ENCODE measurements around the gene DLST. TPM values are rescaled to one million over a fixed set of nuclear protein-coding genes. Genes with fewer than 3 reads are reported as not detected.

Gene DLST
- total RNA-seq, 1 donor from 2014 or later, result 66.0 TPM

DNA sequence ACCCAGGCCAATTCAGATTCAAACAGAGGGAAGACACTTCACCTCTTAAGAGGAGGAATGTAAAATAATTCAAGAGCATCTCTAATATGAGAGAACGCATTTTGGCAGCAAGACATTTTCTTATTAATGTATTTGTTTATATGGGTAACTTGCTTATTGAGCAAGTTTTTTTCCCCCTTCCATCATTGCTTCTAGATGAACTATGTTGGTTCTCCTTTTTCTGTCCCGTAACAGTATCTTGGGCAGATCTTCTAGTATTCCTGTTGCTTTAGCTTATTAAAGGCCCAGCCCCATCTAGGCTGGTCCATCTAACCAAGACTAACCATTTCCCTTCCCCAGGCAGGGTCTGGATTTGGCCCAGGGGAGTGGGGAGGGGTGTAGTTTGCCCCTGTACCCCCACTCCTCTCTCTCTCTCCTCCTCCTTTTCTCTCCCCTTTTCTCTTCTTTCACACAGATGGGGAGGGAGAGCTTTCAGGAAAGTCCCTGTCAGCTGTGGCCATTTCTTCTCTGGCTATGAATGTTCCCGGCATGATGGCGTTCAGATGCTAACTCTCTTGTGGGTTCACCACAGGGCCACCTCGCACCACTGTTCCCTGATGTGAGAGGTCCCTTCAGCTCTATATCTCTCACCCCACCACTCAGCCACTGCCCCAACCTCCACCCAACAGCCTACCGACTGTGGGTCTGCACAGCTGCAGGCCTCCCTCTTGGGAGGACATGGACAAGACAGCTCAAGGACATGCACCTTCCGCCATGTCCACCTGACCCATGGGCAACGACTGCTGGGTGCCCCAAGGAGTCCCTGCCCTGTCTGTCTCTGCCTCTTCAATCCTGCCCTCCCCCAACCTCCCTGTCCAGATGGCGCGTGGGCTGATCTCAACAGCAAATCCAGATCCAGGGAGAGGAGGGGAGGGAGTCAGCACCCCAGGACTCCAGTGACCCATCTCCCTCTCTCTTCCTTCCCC is 57.1 kb downstream of the DLST start:
- DNase-seq (ENCODE audit: low read depth, low spot score), result no peak

GRCh38 chr14:74940956-74941565 is 59.3 kb downstream of the DLST start:
- no peak for DNase-seq (ENCODE audit: low read depth, low spot score)

DNA sequence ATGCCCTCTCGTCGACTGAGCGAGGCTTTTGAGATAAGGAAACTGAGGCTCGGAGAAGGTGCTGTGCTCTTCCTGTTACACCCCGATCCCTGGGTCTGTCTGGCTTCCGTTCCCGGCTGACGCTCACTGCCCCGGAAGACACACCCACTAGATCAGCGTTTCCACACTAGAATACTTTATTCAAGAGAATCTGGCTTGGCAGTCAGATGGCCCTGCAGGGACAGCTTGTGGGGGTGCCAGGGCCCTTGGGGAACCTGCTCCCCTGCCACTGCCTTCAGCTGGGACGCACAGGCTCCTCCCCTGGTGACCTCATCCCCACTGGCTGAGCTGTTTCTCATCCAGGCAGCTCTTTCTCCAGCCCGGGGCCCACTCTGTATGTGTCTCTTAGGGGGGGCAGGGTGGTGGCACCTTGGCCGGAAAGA is 60.0 kb downstream of the DLST start:
- DNase-seq (ENCODE audit: low read depth, low spot score), result no peak

- no peak for DNase-seq (ENCODE audit: low read depth, low spot score)
Measured at GRCh38 chr14:74942181-74942580, 60.5 kb downstream of the DLST start.

DNA sequence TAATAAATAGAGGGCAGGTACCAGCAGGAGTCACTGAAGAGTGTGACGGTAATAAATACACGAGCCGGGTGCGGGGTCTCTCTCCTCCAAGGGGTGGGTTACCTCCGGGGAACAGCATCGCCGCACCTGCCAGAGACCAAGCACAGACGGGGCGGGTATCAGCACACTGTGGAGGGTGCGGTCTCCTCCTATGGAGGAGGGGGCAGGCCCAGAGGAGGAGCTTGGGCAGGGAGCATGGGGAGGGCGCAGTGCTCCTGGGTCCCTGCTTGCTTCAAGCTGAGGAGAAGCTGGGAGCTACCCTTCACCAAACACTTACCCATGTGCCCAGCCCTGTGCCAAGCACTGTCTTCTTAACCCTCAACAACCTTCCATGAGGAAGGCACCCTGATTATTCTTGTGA is 60.9 kb downstream of the DLST start:
- DNase-seq (ENCODE audit: low read depth, low spot score), result no peak

- DNase-seq (ENCODE audit: low read depth, low spot score), result no peak
Measured at GRCh38 chr14:74945261-74945851, 63.6 kb downstream of the DLST start.

DNA sequence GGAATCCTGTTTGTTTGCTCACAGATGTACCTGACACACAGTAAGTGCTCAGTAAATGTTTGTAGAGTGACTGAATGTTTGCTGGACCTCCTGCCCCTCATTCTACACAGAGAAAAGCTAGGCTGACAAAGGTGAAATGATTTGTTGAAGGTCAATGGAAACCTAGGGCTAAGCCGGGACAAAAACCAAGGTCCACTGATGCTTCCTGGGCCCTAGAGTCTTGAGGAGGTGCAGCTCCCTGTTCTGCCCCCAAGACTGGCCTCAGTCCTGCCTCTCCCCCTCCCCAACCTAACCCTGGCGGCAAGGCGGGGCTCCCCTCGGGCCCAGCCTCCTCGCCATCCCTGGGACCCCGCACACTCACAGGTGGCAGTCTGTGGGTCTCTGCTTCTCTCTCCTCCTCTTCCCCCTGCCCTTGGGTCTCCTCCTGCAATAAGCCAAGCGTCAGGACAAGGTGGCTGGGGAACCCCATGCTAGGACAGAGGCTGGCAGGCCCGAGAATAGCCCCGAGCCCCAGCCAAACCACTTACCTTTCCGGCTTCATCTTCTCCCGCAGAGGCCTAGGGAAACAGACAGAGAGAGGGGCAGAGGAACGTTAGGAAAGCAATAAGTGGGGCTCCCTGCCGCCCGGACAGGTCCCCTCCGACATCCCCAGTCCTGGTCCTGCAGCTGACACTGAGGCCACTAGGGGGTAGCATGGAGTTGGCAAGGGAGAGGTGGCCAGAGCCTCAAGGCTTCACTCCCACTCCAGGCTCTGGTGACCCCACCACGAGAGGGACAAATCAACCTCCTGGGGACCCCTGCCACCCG is 64.3 kb downstream of the DLST start:
- DNase-seq (ENCODE audit: low read depth, low spot score), result no peak

- DNase-seq (ENCODE audit: low read depth, low spot score), result no peak
Measured at GRCh38 chr14:74946659-74947281, 65.1 kb downstream of the DLST start.

GRCh38 chr14:74947353-74948227 is 65.9 kb downstream of the DLST start:
- no peak for DNase-seq (ENCODE audit: low read depth, low spot score)

- no peak for DNase-seq (ENCODE audit: low read depth, low spot score)
Measured at GRCh38 chr14:74948228-74949175, 66.8 kb downstream of the DLST start.

GRCh38 chr14:74949191-74949601 is 67.5 kb downstream of the DLST start:
- DNase-seq (ENCODE audit: low read depth, low spot score), result no peak

DNA sequence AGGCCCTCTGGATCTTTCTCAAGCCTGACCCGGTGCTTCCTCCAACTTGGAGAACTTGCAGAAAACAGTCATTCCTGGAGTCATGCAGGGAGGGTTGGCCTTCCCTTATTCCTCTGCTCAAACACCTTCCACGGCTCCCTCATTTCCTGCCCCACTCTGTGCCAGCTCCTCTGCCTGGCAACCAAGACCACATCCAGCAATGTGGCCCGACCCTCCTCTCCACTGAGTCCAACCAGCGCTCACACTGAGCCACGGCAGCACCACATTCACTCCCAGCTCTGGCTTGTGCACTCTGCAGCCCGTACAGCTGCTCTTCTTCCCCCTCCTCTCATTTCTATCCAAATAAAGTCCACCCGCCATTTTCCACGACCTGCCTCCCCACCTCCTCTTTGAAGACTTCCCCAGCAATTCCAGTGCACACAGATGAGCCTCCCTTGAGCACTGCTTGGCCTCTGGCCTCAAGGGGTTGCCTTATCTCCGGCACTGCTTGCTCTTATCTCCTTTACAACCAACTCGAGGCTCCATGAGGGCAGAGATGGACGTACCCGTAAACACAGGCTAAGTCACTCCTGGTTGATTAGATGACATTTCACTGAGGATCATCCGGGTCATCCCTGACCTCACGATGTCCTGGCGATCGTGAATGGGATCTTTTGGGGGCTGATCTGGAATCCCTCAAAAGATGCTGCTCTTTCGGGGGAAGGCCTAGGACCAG is 68.3 kb downstream of the DLST start:
- no peak for DNase-seq (ENCODE audit: low read depth, low spot score)

DNA sequence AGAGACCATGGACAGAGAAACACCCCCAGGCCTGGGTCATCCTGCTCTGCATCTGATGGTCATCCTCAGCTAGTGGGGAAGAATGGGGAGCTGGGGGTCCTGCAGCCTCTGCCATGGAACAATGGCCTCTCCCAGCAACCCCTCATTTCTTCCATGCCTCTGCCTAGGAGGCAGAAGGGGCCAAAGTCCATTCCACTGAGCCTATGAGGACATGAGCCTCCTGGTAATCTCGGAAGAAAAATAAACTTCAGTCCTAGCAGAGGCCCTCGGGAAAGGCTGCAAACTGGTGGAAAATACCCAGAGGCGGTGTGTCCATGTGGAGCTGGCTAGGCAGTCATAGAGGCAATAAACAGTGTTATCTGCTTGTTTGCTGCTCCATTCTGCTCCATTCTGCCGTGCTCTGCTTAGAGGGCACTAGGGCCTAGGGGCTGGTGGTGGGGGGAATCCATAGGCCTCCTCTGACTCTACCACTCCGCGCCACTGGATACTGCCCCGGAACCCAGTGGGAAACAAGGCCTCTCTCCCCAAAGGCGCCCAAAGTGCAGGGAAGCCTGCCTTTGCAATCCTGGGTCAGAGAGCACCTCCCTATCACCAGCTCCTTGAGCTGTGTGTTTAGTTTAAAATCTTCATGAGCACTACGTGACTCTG is 69.2 kb downstream of the DLST start:
- DNase-seq (ENCODE audit: low read depth, low spot score), result no peak

DNA sequence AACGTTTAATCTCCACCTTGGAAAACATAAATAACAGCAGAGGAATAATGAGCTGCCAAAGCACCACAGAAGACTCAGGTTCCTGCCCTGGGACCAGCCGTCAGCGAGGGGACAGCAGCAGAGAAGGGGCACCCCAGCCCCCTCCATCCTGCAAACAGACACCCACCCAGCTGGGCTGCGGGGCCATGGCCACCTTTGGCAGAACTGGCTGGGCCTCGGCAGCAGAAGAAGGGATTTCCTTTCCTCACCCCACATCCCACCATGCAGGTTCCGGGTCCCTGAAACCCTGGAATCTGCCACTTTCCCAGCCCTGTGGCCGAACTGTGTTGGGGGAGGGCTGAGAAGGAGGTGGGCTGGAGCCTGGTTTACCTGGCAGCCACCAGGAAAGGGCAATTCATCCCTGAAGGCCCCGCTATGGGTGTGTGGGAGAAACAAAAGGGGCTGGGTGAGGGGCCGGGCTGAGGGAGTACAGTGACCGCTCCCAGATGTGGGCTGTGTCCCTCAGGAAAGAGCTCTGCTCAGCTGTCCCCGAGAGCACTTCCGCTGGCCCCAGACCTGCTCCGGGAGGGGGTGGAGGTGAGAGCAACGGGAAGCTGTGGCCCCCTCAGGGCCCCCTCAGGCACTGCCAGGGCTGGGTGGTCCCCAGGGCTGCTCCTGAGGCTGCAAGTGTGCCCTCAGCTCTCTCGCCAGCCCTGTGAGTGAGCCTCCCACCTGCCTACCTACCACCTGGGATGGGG is 69.9 kb downstream of the DLST start:
- no peak for DNase-seq (ENCODE audit: low read depth, low spot score)

DNA sequence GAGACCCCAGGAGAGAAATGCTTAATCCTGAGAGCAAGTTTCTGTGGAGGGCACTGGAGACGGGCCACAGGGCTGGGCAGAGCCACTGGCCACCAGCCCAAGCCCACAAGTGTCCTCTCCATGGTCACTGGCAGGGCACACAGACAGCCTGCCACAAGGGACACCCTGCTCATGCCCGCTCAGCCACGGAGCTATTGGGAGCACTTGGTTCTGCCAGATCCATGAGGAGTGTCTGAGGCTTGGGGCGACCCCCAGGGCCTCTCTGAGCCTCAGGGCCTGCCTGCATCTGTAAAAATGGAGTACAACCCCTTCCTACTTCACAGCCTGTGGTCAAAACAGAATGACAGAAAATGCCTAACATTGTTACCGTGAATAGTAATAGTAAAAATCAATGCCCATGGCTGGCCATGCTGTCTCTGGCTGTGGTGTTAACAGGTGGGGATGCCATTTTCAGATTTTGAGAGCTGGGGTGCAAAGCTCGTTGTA is 70.5 kb downstream of the DLST start:
- no peak for DNase-seq (ENCODE audit: low read depth, low spot score)

DNA sequence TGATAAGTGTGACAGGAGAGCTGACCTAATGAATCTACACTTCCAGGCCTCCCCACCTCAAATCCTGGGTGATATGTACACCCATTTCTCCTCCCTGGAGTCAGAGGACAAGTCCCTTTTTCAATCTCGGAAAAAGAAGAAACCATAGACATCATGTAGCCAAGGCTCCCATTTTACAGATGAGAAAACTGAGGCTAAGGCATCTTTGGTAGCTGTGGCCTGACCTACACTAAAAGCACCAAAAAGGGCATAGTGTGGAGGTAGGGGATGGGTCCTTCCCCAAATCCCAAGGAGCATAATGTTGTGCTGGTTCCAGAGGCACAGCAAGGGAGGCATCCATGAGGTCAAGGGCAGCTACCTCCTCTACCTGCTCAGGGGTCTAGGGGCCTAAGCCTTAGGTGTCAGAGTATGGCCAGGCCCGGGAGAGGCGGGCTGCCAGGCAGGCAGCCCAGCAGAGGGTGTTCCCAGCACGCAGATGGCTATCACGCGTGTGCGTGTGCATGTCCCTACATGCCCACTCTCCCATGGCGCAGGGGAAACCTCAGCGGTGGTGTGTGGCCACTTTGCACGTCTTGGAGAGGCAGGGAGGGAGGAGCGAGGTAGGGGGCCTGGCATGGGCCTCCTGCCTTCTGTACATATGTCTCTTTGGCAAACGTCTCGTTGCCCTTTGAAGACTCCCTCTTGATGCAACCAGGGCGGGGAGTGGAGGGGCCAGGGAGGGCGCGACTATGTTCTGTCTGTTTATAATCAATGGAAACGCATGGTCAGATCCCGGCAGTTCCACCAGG is 71.2 kb downstream of the DLST start:
- no peak for DNase-seq (ENCODE audit: low read depth, low spot score)
